ENCODE results near the gene FGR.

DNA sequence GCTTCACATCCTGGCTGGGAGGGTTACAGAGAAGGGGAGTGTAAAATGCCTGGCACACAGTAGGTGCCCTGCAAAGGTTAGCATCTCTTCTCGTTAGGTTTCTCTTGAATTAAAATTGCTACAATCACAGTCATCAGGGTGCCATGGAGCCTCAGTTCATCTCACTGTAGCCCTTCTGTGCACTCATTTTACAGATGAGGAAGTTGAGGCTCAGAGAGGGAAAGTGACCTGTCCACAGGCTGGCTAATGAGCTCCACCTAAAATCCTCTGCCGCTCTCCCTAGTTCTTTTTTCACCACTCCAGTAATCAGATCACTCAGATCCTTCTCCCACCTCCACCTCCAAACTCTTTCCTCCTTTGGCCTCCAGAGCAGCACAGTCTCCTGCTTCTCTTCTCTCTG is 17.6 kb downstream of the FGR start:
- TF ChIP-seq, protein P1, sequence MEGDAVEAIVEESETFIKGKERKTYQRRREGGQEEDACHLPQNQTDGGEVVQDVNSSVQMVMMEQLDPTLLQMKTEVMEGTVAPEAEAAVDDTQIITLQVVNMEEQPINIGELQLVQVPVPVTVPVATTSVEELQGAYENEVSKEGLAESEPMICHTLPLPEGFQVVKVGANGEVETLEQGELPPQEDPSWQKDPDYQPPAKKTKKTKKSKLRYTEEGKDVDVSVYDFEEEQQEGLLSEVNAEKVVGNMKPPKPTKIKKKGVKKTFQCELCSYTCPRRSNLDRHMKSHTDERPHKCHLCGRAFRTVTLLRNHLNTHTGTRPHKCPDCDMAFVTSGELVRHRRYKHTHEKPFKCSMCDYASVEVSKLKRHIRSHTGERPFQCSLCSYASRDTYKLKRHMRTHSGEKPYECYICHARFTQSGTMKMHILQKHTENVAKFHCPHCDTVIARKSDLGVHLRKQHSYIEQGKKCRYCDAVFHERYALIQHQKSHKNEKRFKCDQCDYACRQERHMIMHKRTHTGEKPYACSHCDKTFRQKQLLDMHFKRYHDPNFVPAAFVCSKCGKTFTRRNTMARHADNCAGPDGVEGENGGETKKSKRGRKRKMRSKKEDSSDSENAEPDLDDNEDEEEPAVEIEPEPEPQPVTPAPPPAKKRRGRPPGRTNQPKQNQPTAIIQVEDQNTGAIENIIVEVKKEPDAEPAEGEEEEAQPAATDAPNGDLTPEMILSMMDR (IDR thresholded peaks at IDR 0.05), result no peak
- TF ChIP-seq POLR2AphosphoS5 (IDR thresholded peaks at IDR 0.05) (no peak), POLR2A (IDR thresholded peaks at IDR 0.05) (no peak)
